Hindlimb muscle (tissue), 1 donor: ENCODE results near the gene GMNN. TPM values are rescaled to one million over a fixed set of nuclear protein-coding genes. Genes with fewer than 3 reads are reported as not detected.
"Not testable (repeated sequence)": the region's sequence is repeated elsewhere in the genome, so short reads cannot be mapped to it uniquely, and the experiment has no call there.

Experiments used
- DNase-seq: peaks from one replicate; pipeline ENCODE4 v3.0.0-alpha.2; 2013
- polyA plus RNA-seq: library from polyadenylated mRNA; unstranded; fragments of 120-200 nt; gene quantifications from one replicate; pipeline ENCODE4 v1.2.1, GENCODE V29; 2013; ENCODE audit not compliant: insufficient read length

GMNN gene
- 12.7 TPM for polyA plus RNA-seq

GRCh38 chr6:24774696-24775519, at the start of gene GMNN:
TSS of gene GMNN (plus strand) at chr6:24774937. CDS start at chr6:24777247, 2,310 bp downstream.
- peak; percentile 98 for DNase-seq

- DNase-seq = not testable (repeated sequence)
These were observed 44.1 kb upstream of the GMNN start for GRCh38 chr6:24730653-24731052.

GRCh38 chr6:24731456-24732134, 43.1 kb upstream of the GMNN start:
- not testable (repeated sequence) for DNase-seq

- no peak for DNase-seq
These were observed 40.6 kb upstream of the GMNN start for GRCh38 chr6:24734166-24734565.

- not testable (repeated sequence) for DNase-seq
These were observed 40.0 kb upstream of the GMNN start for GRCh38 chr6:24734710-24735109.

GRCh38 chr6:24738741-24739140, 36.0 kb upstream of the GMNN start:
- DNase-seq = no peak

GRCh38 chr6:24740861-24741260, 33.9 kb upstream of the GMNN start:
- DNase-seq = no peak

- DNase-seq = no peak
These were observed 32.5 kb upstream of the GMNN start for GRCh38 chr6:24742216-24742738.

- DNase-seq = peak; percentile 15
These were observed 31.3 kb upstream of the GMNN start for GRCh38 chr6:24743265-24743943.

GRCh38 chr6:24743944-24744335, 30.8 kb upstream of the GMNN start:
- DNase-seq = no peak

- DNase-seq = no peak
These were observed 29.8 kb upstream of the GMNN start for GRCh38 chr6:24744911-24745310.

- no peak for DNase-seq
These were observed 25.4 kb upstream of the GMNN start for GRCh38 chr6:24749297-24749696.

GRCh38 chr6:24750878-24751277, 23.9 kb upstream of the GMNN start:
- not testable (repeated sequence) for DNase-seq

- DNase-seq = no peak
These were observed 22.2 kb upstream of the GMNN start for GRCh38 chr6:24752503-24752902.

GRCh38 chr6:24752917-24753492, 21.7 kb upstream of the GMNN start:
- DNase-seq = no peak

GRCh38 chr6:24753545-24753944, 21.2 kb upstream of the GMNN start:
- DNase-seq = no peak

- not testable (repeated sequence) for DNase-seq
These were observed 20.4 kb upstream of the GMNN start for GRCh38 chr6:24754378-24754777.

- no peak for DNase-seq
These were observed 19.5 kb upstream of the GMNN start for GRCh38 chr6:24755279-24755678.

- DNase-seq = no peak
These were observed 17.1 kb upstream of the GMNN start for GRCh38 chr6:24757611-24758010.

- DNase-seq = no peak
These were observed 15.0 kb upstream of the GMNN start for GRCh38 chr6:24759718-24760117.

GRCh38 chr6:24760210-24760609, 14.5 kb upstream of the GMNN start:
- no peak for DNase-seq

GRCh38 chr6:24761193-24761835, 13.4 kb upstream of the GMNN start:
- no peak for DNase-seq
